HCT116 (cell line): ENCODE results near the gene PRR23E. TPM values are rescaled to one million over a fixed set of nuclear protein-coding genes. Genes with fewer than 3 reads are reported as not detected.

Source experiments
- ATAC-seq: fragments of 200-7000 bp; cut with Tn5 transposase; 2 replicates; pipeline ENCODE4 v1.9.1; 2020; ENCODE audit warnings: mild to moderate bottlenecking, moderate library complexity
- BruUV-seq: library from RNA; stranded (reverse); fragments of 400-500 nt; replicated peaks from 2 replicates; lab custom pipeline; 2021; lab: Mats Ljungman, UMichigan
- CTCF ChIA-PET: fragments of 300-600 bp; sonication (Branson Sonifier 250); formaldehyde crosslinking; loops from one replicate; lab custom pipeline; 2021; ENCODE audit warnings: antibody characterized with exemption; lab: Charles Lee
- POLR2A ChIA-PET: fragments of 300-600, 350-600 bp; sonication (Branson Sonifier 250); formaldehyde crosslinking; loops from one replicate; lab custom pipeline; 2021; ENCODE audit warnings: antibody characterized with exemption; lab: Charles Lee
- RAD21 ChIA-PET, 2 experiments: fragments of 300-600 bp; sonication (Branson Sonifier 250); formaldehyde crosslinking; loops; one replicate each; lab custom pipeline; 2023; ENCODE audit warnings: low total read pairs in 2 of 2; ENCODE audit not compliant: uncharacterized antibody in 2 of 2, unreplicated experiment in 2 of 2, low non-redundant PET in 1 of 2; lab: Charles Lee
- DNase-seq: peaks from one replicate; pipeline ENCODE4 v3.0.0-alpha.2; 2010; ENCODE audit warnings: low read depth, low spot score
- H2AFZ ChIP-seq: fragments of 200-600 bp; shearing (Covaris generic), sonication (generic); 2 replicates; pipeline ENCODE4 v1.6.1; 2017; ENCODE audit warnings: low read depth, mixed run types, mixed read lengths, antibody characterized with exemption, low read length; ENCODE audit not compliant: poor library complexity, severe bottlenecking
- H3K27ac ChIP-seq: 2 replicates; pipeline ENCODE4 v1.5.1; 2012; ENCODE audit warnings: low read depth, low read length
- H3K27me3 ChIP-seq: fragments of 200-600 bp; sonication (generic); 2 replicates; pipeline ENCODE4 v1.6.1; 2016; ENCODE audit warnings: mixed run types, low read length, mixed read lengths; ENCODE audit not compliant: insufficient read depth
- H3K36me3 ChIP-seq, 2 experiments: fragments of 200-500 bp in 1 of 2; fragments of 200-600 bp in 1 of 2; sonication (Bioruptor generic) in 1 of 2; sonication (generic) in 1 of 2; 2 replicates each; pipeline versions ENCODE4 v1.5.1 to v1.6.1; 2014 to 2016; ENCODE audit warnings: low read length in 2 of 2, inconsistent platforms in 1 of 2, mixed read lengths in 1 of 2, mixed run types in 1 of 2; ENCODE audit not compliant: insufficient read depth in 2 of 2, control insufficient read depth in 1 of 2
- H3K4me1 ChIP-seq, 2 experiments: fragments of 200-600 bp in 1 of 2; sonication (generic) in 1 of 2; 2 replicates each; pipeline versions ENCODE4 v1.5.1 to v1.6.1; 2012 to 2017; ENCODE audit warnings: low read length in 2 of 2, inconsistent platforms in 1 of 2, mild to moderate bottlenecking in 1 of 2, mixed read lengths in 1 of 2, mixed run types in 1 of 2, moderate library complexity in 1 of 2; ENCODE audit not compliant: insufficient read depth in 2 of 2, control insufficient read depth in 1 of 2
- H3K4me2 ChIP-seq: fragments of 200-600 bp; sonication (generic); 2 replicates; pipeline ENCODE4 v1.6.1; 2017; ENCODE audit warnings: mixed run types, low read length, mixed read lengths
- H3K4me3 ChIP-seq, 2 experiments: fragments of 200-600 bp in 1 of 2; sonication (generic) in 1 of 2; replicated peaks in 1 of 2; 2 replicates each; pipeline ENCODE4 v1.5.1; 2011 to 2016; ENCODE audit warnings: low read length in 2 of 2, control low read depth in 1 of 2, low read depth in 1 of 2, mild to moderate bottlenecking in 1 of 2, mixed read lengths in 1 of 2, mixed run types in 1 of 2
- H3K79me2 ChIP-seq: fragments of 200-600 bp; sonication (generic); 2 replicates; pipeline ENCODE4 v1.6.1; 2017; ENCODE audit warnings: mild to moderate bottlenecking, mixed run types, low read length, moderate library complexity, mixed read lengths; ENCODE audit not compliant: insufficient read depth
- H3K9ac ChIP-seq: fragments of 200-600 bp; sonication (generic); 2 replicates; pipeline ENCODE4 v1.6.1; 2016; ENCODE audit warnings: low read length, mixed read lengths
- H3K9me2 ChIP-seq: fragments of 200-600 bp; sonication (generic), shearing (Covaris generic); 2 replicates; pipeline ENCODE4 v1.6.1; 2017; ENCODE audit warnings: mixed run types, mild to moderate bottlenecking, moderate library complexity; ENCODE audit not compliant: insufficient read depth
- H3K9me3 ChIP-seq, 2 experiments: fragments of 200-500 bp in 1 of 2; fragments of 200-600 bp in 1 of 2; sonication (Bioruptor generic) in 1 of 2; sonication (generic) in 1 of 2; 2 replicates each; pipeline ENCODE4 v1.6.1; 2014 to 2017; ENCODE audit warnings: low read length in 2 of 2, mixed read lengths in 2 of 2, inconsistent platforms in 1 of 2, low read depth in 1 of 2, mild to moderate bottlenecking in 1 of 2, mixed run types in 1 of 2, moderate library complexity in 1 of 2; ENCODE audit not compliant: control insufficient read depth in 1 of 2, insufficient read depth in 1 of 2
- H4K20me1 ChIP-seq: fragments of 200-600 bp; sonication (generic), shearing (Covaris generic); 2 replicates; pipeline ENCODE4 v1.6.1; 2017; ENCODE audit warnings: mixed run types, mild to moderate bottlenecking, moderate library complexity; ENCODE audit not compliant: insufficient read depth
- CBX3 ChIP-seq: IDR thresholded peaks from 2 replicates; pipeline ENCODE4 v1.6.1; 2012; ENCODE audit warnings: low read depth
- CTCF ChIP-seq, 3 experiments: fragments of 200-600 bp in 1 of 3; sonication (generic) in 1 of 3; IDR thresholded peaks in 2 of 3; conservative IDR thresholded peaks in 1 of 3; 2 replicates each; pipeline ENCODE4 v1.5.1; 2012 to 2017; ENCODE audit warnings: low read depth in 2 of 3, low read length in 2 of 3, antibody characterized with exemption in 1 of 3, borderline replicate concordance in 1 of 3, control low read depth in 1 of 3, mild to moderate bottlenecking in 1 of 3, mixed read lengths in 1 of 3, mixed run types in 1 of 3, moderate library complexity in 1 of 3; ENCODE audit not compliant: insufficient read depth in 1 of 3
- POLR2A ChIP-seq: IDR thresholded peaks from 2 replicates; pipeline ENCODE4 v1.7.0; 2011; ENCODE audit warnings: borderline replicate concordance; ENCODE audit not compliant: insufficient read depth, insufficient read length; ENCODE audit errors: extremely low read depth
- SP1 ChIP-seq: IDR thresholded peaks from 2 replicates; pipeline ENCODE4 v1.6.1; 2012; ENCODE audit warnings: low read depth
- SRF ChIP-seq: IDR thresholded peaks from 2 replicates; pipeline ENCODE4 v1.6.1; 2012; ENCODE audit warnings: low read depth
- YY1 ChIP-seq: IDR thresholded peaks from 2 replicates; pipeline ENCODE4 v1.6.1; 2011; ENCODE audit warnings: low read length, low read depth, moderate library complexity, mild to moderate bottlenecking; ENCODE audit not compliant: insufficient replicate concordance; ENCODE audit errors: extremely low read depth
- ZNF274 ChIP-seq: fragments of 200-500 bp; sonication (Bioruptor generic); IDR thresholded peaks from 2 replicates; pipeline ENCODE4 v1.6.1; 2014; ENCODE audit warnings: mild to moderate bottlenecking, low read depth, low read length, inconsistent platforms
- intact Hi-C: fragments of 100-400 bp; cut with micrococcal nuclease; formaldehyde crosslinking; loops from 2 replicates; pipeline ENCODE4 v1.10.0; 2022
- total RNA-seq: library from RNA; stranded (reverse); gene quantifications from one replicate; pipeline ENCODE4 v1.2.1, GENCODE V29; 2021; ENCODE audit not compliant: unreplicated experiment

The PRR23E gene
- total RNA-seq, 1 experiment from 2014 or later, result not detected

GRCh38 chr3:127222163-127222562 is 29.2 kb downstream of the PRR23E start:
- intact Hi-C loops, result no loop called here
- no peak overlapping the region for H3K4me2 ChIP-seq
- H3K9me3 ChIP-seq, result no peaks in the 10 kb centered on the region
- H3K4me1 ChIP-seq, result peaks cover 0 to 25% of the 10 kb centered on the region in 2 experiments; a peak in 3 of 4 replicates
- no TSS peak for BruUV-seq
- peaks cover 7% of the 10 kb centered on the region; the same call in 1 of the 2 replicates for H3K27me3 ChIP-seq
- ChIA-PET CTCF (no interaction called here), POLR2A (no interaction called here), RAD21 (no interaction called here)
- no peaks in the 10 kb centered on the region for H3K79me2 ChIP-seq
- H3K27ac ChIP-seq, result no peak overlapping the region
- no peak overlapping the region for H2AFZ ChIP-seq
- no peaks in the 10 kb centered on the region for H4K20me1 ChIP-seq
- DNase-seq, result no peak
- no peak overlapping the region for H3K9ac ChIP-seq
- no peaks in the 10 kb centered on the region for H3K36me3 ChIP-seq
- TF ChIP-seq SRF, result no peak
- no peak for TF ChIP-seq YY1
- no peak for TF ChIP-seq CBX3
- no peak for TF ChIP-seq POLR2A
- no peak for TF ChIP-seq SP1
- TF ChIP-seq CTCF (IDR thresholded peaks at IDR 0.05 in 2 of 3, conservative IDR thresholded peaks at IDR 0.05 in 1 of 3; ENCODE audit: borderline replicate concordance in 1 of 3, insufficient read depth in 1 of 3, low read depth in 2 of 3, low read length in 2 of 3), result no peak
- ATAC-seq, result no peak
- no peak overlapping the region for H3K4me3 ChIP-seq
- no peaks in the 10 kb centered on the region for H3K9me2 ChIP-seq

GRCh38 chr3:127222664-127223063 is 29.7 kb downstream of the PRR23E start:
- H4K20me1 ChIP-seq, result no peaks in the 10 kb centered on the region
- ChIA-PET CTCF (no interaction called here), RAD21 (no interaction called here)
- no peaks in the 10 kb centered on the region for H3K79me2 ChIP-seq
- DNase-seq, result no peak
- no peaks in the 10 kb centered on the region for H3K36me3 ChIP-seq
- TF ChIP-seq ZNF274, result no peak
- TF ChIP-seq, all 23 proteins: peak for 0
- peaks cover 7% of the 10 kb centered on the region; the same call in 1 of the 2 replicates for H3K27me3 ChIP-seq
- H2AFZ ChIP-seq, result no peak overlapping the region
- no peak for ATAC-seq
- H3K9me3 ChIP-seq, result no peaks in the 10 kb centered on the region
- no TSS peak for BruUV-seq
- no peak overlapping the region for H3K4me3 ChIP-seq
- H3K9ac ChIP-seq, result no peak overlapping the region
- no peak overlapping the region for H3K4me2 ChIP-seq
- H3K4me1 ChIP-seq, result peaks cover 4 to 25% of the 10 kb centered on the region in 2 experiments; a peak in 3 of 4 replicates
- H3K27ac ChIP-seq, result no peak overlapping the region
- POLR2A ChIA-PET, result no interaction called here
- intact Hi-C loops, result no loop called here
- H3K9me2 ChIP-seq, result no peaks in the 10 kb centered on the region
